Left forelimb (tissue), 1 donor: ENCODE measurements around the gene SLC7A6.

Experiments
- DNase-seq: peaks from one replicate; pipeline ENCODE4 v3.0.0-alpha.2; 2018; ENCODE audit warnings: low spot score

The SLC7A6 gene

DNA sequence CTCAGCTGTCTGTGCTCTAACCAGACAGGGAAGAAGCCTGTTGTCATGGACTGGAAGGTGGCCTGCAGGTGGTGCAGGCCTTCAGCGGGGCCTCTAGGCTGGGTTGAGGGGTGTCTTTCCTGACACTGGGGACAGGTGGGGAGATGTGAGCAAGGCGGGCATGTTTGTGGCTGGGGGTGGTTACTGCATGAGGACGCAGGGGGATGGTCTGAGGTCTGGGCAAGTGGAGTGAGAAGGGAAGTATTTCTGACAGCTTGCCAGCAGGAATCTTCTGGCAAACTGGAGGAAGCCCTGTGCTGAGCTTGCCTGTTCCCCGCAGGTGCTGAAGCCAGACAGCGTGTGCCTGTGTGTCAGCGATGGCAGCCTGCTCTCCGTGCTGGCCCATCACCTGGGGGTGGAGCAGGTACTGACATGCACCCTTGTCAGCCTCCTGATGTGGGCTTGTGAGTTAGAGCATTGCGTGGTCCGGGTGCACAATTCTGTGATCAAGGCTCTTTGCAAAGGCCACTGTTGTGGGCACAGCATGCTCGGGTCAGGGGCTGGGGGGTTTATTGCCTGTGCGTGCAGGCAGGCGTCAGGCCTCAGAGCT lies 82.7 kb downstream of the SLC7A6 start:
- DNase-seq: no peak

DNA sequence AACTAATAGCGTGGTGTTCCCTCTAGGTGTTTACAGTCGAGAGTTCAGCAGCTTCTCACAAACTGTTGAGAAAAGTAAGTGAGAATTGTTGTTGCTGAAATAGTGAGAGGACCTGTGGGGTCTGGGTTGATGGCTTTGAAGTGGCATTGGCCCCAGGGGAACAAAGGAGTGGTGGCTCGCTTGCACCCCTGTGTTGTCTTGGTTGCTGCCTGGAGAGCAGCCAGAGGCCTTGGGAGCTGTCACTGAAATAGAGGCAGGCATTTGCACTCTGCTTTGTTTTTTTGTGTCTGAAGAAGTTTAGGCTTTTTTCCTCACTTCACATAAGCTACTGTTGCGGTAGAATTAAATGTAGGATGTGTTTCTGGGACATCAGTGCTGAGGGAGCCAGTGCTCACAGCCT lies 83.3 kb downstream of the SLC7A6 start:
- DNase-seq: no peak

DNA sequence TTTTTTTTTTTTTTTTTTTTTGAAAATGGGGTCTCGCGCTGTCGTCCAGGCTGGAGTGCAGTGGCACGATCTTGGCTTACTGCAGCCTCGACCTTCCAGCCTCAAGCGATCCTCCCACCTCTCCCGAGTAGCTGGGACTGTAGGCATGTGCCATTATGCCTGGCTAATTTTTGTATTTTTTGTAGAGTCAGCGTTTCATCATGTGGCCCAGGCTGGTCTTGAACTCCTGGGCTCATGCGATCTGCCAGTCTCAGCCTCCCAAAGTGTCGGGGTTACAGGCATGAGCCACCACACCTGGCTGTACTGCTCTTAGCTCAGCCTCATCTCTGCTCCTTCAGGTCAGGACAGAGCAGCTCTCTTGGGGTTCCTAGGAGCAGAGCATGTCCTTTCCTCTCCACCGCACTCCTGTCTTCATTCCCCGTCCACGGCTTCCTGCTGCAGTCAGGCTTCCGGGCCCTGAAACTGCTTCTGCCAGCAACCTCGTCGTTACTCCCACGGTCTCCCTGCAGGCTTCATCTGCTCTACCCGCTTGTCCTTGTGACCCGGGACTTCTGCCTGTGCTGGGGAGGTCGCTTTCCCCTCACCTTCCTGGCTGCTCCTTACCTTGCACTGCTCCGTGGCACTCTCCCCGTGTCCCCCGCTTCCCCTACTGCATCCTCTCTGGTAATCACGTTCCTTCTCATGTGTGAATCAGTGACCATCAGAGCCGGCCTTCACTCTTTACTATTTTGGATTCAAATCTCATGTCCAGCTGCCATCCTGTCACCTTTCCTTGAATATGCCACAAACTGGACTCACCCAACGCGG lies 84.5 kb downstream of the SLC7A6 start:
- no peak for DNase-seq

DNA sequence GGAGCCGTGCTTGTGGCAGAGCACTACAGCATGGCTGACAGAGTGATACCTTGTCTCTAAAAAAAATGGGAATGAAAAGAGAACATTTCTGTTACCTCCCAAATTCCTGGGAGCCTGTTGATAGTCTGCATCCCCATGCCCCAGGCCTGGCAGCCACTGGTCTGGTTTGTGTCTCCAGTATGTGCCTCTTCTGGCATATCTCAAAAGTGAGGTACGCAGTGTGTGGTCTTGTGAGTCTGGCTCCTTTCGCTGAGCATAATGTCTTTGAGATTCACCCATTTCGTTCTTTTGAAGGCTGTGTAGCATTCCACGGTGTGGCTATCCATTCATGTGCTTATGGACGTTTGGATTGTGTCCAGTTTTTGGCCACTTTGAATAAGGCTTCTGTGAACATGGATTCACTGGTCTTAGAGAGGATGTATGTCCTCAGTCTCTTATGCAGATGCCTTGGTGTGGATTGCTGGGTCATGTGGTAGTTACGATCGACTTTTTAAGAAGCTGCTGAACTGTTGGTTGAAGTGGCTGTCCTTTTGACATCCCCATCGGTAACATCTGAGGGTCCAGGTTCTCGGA lies 85.6 kb downstream of the SLC7A6 start:
- DNase-seq: no peak

DNA sequence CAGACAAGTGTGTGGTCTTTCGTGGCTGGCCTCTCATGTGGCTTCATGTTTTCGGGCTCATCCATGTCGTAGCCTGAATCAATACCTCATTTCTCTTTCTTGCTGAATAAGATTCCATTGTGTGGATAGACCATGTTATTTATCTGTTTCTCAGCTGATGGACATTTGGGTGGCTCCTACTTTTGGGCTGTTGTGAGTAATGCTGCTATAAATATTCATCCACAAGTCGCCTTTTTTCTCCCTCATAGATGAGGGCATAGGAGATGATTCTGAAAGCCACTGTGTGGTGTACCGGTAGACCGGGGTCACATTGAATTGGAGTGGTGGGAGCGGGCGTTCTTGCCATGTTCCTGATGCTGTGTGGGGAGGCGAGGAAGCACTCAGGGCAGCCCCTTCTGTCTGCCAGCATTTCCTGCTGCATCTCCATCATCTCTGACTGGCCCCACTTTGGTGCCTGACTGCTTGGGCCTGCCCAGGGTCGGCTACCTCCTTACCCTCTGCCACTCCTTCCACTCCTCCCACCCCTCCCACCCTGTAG lies 86.6 kb downstream of the SLC7A6 start:
- no peak for DNase-seq
